NT2/D1 (cell line): ENCODE data around the gene LEFTY1.

Source experiments
- YY1 ChIP-seq: IDR thresholded peaks from 2 replicates; pipeline ENCODE4 v1.6.1; 2011; ENCODE audit not compliant: insufficient read length, insufficient read depth
- ZNF274 ChIP-seq: IDR thresholded peaks from 2 replicates; pipeline ENCODE4 v1.6.1; 2011; ENCODE audit warnings: mild to moderate bottlenecking, low read depth, low read length

DNA sequence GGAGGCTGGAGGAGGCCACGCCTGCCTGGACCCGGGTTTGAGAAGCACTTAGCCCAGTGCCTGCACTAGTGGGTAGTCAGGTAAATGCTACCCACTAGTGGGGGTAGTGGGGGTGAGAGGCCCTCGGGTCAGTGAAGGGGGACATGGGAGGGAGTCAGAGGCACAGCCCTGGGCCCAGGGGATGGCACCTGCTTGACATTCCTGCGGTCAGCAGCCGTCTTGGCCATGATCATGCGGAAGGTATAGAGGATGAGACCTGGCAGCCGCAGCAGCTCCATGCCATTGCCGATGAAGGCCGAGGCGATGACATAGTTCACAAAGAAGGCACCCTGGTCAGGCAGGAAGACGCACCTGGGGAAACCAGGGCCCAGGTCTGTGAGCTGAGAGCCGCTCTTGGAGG, 35.5 kb downstream of the LEFTY1 start:
- no peak for TF ChIP-seq ZNF274
- no peak for TF ChIP-seq YY1
